ENCODE data around the gene KIAA1614.

DNA sequence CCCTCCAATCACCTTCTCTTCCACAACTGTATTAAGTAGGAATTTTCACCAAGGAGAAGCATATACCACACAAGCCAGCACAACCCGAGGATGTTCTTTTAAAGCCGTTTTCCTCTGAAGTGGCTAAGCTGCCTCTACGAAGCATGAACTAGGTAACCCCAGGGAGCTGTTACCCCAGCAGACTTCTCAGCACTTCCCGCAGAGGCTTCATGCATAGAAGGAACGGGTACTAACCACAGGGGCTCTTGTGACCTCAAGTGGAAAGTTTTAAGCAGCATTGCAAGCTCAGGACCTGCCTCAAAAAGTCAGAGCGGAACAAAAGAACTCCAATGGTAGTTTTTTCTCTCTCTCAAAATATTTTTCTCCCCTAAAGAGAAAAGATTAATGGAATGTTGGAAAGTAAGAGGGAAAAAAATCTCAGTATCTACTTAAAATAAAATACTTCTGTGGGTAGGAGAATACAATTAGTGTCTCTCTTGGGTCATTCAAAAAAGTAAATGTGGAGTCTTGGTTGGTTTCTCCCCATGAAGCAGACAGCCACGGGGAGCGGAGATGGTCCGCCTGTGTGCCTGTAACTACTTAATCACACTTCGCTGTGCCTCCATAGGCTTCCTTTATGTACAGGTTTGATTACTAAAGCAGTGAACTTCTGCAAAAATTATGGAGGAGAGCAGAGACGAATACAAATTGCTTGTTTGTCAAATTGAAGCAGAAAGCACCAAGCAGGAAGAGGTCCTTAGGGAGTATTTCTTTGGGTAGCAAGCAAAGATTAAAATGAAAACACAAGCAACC, 69.1 kb downstream of the KIAA1614 start:
- TF ChIP-seq, protein P1, sequence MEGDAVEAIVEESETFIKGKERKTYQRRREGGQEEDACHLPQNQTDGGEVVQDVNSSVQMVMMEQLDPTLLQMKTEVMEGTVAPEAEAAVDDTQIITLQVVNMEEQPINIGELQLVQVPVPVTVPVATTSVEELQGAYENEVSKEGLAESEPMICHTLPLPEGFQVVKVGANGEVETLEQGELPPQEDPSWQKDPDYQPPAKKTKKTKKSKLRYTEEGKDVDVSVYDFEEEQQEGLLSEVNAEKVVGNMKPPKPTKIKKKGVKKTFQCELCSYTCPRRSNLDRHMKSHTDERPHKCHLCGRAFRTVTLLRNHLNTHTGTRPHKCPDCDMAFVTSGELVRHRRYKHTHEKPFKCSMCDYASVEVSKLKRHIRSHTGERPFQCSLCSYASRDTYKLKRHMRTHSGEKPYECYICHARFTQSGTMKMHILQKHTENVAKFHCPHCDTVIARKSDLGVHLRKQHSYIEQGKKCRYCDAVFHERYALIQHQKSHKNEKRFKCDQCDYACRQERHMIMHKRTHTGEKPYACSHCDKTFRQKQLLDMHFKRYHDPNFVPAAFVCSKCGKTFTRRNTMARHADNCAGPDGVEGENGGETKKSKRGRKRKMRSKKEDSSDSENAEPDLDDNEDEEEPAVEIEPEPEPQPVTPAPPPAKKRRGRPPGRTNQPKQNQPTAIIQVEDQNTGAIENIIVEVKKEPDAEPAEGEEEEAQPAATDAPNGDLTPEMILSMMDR (conservative IDR thresholded peaks at IDR 0.05) = no peak
- no peak for TF ChIP-seq ZFX (IDR thresholded peaks at IDR 0.05)
